Measurements from ENCODE around the gene MARVELD3. TPM values are rescaled to one million over a fixed set of nuclear protein-coding genes. Genes with fewer than 3 reads are reported as not detected.
A peak's percentile ranks its signal among the peaks of the same experiment; 100 is the strongest.

Gene MARVELD3
- total RNA-seq, 1 experiment from 2014 or later, result not detected

DNA sequence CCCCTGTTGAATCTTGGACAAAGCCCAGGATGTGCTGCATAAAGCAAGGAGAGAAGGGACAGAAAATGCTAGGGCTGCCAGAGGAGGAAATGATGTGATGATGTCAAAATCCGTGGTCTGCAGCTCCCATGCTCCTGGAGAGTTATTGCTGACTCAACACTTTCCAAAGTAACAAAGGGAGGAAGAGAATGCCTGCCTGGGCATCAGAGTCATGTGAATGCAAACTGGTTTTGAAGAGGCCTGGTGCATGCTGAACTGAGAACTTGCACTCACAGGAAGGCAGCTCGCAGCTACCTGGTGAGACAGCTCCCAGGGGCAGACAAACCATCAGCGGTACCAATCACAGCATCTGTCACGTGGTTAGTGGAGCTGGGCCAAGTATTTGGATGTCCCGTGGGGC lies 2.8 kb downstream of the MARVELD3 start:
- Histone ChIP-seq H3K4me3 (ENCODE audit: low read length) (no peak overlapping the region), H3K27me3 (ENCODE audit: low read length) (no peaks in the 10 kb centered on the region), H3K27ac (ENCODE audit: low read length) (no peak overlapping the region), H2AFZ (ENCODE audit: low read length) (no peak overlapping the region), H3K36me3 (ENCODE audit: insufficient read depth, low read length) (no peaks in the 10 kb centered on the region), H4K20me1 (ENCODE audit: insufficient read depth, low read depth, low read length) (no peaks in the 10 kb centered on the region), H3K9me3 (ENCODE audit: low read length) (no peaks in the 10 kb centered on the region), H3K9ac (ENCODE audit: low read length) (no peak overlapping the region), H3K79me2 (ENCODE audit: low read length) (no peaks in the 10 kb centered on the region), H3K4me1 (ENCODE audit: low read length) (peaks cover 3% of the 10 kb centered on the region), H3K4me2 (ENCODE audit: low read depth, low read length, poor library complexity, severe bottlenecking) (no peak overlapping the region), H3K9me2 (replicated peaks; ENCODE audit: insufficient read depth, low read length) (no peaks in the 10 kb centered on the region)
- no peak for DNase-seq

DNA sequence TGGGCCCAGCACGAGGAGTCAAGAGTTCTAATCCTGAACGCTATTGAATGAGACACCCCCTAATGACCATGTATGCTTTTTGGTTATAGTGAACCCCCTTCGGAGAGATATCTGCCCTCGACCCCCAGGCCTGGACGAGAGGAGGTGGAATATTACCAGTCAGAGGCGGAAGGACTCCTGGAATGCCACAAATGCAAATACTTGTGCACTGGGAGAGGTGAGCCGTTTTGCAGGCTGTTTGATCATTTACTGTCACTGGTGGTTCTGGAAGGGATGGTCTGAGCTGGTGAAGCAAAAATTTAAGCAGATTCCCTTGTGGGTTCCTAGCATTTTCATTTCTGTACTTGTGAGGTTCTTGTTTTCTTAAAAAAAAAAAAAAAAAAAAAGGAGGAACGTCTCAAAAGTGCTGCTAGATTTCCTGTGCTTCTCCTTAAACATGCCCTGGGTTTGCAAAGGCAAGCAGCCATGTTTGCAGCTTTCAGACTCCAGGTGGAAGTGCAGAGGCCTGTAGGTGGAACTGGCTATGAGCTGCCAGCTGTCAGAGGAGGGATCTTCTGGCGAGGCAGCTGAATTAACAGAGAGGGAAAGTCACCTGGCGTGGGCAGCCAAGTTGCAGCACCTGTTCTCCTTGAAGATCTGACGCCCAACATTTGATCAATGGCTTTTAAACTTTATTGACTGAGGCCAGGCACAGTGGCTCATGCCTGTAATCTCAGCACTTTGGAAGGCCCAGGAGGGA lies 3.5 kb downstream of the MARVELD3 start:
- H2AFZ ChIP-seq (ENCODE audit: low read length), result no peak overlapping the region
- no peak overlapping the region for H3K4me3 ChIP-seq (ENCODE audit: low read length)
- H3K79me2 ChIP-seq (ENCODE audit: low read length), result no peaks in the 10 kb centered on the region
- DNase-seq, result no peak
- no peak overlapping the region for H3K4me2 ChIP-seq (ENCODE audit: low read depth, low read length, poor library complexity, severe bottlenecking)
- no peaks in the 10 kb centered on the region for H4K20me1 ChIP-seq (ENCODE audit: insufficient read depth, low read depth, low read length)
- H3K9me3 ChIP-seq (ENCODE audit: low read length), result no peaks in the 10 kb centered on the region
- H3K9me2 ChIP-seq (replicated peaks; ENCODE audit: insufficient read depth, low read length), result no peaks in the 10 kb centered on the region
- no peaks in the 10 kb centered on the region for H3K4me1 ChIP-seq (ENCODE audit: low read length)
- no peak overlapping the region for H3K27ac ChIP-seq (ENCODE audit: low read length)
- H3K9ac ChIP-seq (ENCODE audit: low read length), result no peak overlapping the region
- no peaks in the 10 kb centered on the region for H3K27me3 ChIP-seq (ENCODE audit: low read length)
- H3K36me3 ChIP-seq (ENCODE audit: insufficient read depth, low read length), result no peaks in the 10 kb centered on the region

DNA sequence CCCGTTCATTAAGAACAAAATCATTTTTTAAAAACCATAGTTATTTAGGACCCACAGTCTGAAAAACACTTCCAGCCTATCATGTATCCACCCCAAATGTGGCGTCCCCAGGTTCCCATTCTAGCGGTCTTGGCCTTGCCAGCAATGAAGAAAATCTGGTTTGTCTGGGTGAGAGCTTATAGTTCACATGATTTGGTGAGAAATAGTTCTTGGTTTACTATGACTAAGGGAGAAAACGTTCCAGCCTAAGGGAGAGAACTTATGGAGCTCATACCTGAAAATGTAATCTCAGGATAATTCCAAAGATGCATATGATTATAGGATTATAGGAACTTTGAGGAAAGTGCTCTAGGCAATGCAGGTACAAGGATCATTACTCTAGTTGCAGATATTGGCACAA lies 4.8 kb downstream of the MARVELD3 start:
- Histone ChIP-seq H4K20me1 (ENCODE audit: insufficient read depth, low read depth, low read length) (no peaks in the 10 kb centered on the region), H3K27me3 (ENCODE audit: low read length) (no peaks in the 10 kb centered on the region), H3K79me2 (ENCODE audit: low read length) (no peaks in the 10 kb centered on the region), H3K27ac (ENCODE audit: low read length) (no peak overlapping the region), H3K4me3 (ENCODE audit: low read length) (no peak overlapping the region), H3K36me3 (ENCODE audit: insufficient read depth, low read length) (no peaks in the 10 kb centered on the region), H3K9ac (ENCODE audit: low read length) (no peak overlapping the region), H3K4me1 (ENCODE audit: low read length) (no peaks in the 10 kb centered on the region), H2AFZ (ENCODE audit: low read length) (no peak overlapping the region), H3K4me2 (ENCODE audit: low read depth, low read length, poor library complexity, severe bottlenecking) (no peak overlapping the region), H3K9me3 (ENCODE audit: low read length) (no peaks in the 10 kb centered on the region), H3K9me2 (replicated peaks; ENCODE audit: insufficient read depth, low read length) (no peaks in the 10 kb centered on the region)
- DNase-seq, result no peak

DNA sequence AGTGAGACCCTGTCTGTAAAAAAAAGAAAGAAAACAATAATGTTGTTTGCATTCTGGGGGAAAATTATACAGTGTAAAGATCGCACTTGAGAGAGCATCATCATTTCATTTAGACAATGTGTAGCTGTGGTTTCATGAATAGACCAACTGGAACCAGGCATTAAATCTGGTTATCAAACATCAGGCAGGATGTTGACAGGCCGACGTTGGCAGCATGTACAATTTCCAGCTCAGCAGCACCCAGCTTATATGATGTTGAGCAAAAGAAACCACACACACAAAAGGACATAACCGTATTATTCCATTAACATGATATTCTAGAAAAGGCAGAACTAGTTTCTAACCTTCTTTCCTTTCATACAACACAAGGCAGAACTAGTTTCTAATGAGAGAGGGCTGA lies 5.8 kb downstream of the MARVELD3 start:
- no peaks in the 10 kb centered on the region for H3K36me3 ChIP-seq (ENCODE audit: insufficient read depth, low read length)
- H2AFZ ChIP-seq (ENCODE audit: low read length), result no peak overlapping the region
- no peaks in the 10 kb centered on the region for H3K9me2 ChIP-seq (replicated peaks; ENCODE audit: insufficient read depth, low read length)
- H4K20me1 ChIP-seq (ENCODE audit: insufficient read depth, low read depth, low read length), result no peaks in the 10 kb centered on the region
- no peaks in the 10 kb centered on the region for H3K9me3 ChIP-seq (ENCODE audit: low read length)
- no peaks in the 10 kb centered on the region for H3K27me3 ChIP-seq (ENCODE audit: low read length)
- no peak overlapping the region for H3K9ac ChIP-seq (ENCODE audit: low read length)
- no peaks in the 10 kb centered on the region for H3K4me1 ChIP-seq (ENCODE audit: low read length)
- H3K4me3 ChIP-seq (ENCODE audit: low read length), result no peak overlapping the region
- H3K27ac ChIP-seq (ENCODE audit: low read length), result no peak overlapping the region
- no peak for DNase-seq
- no peaks in the 10 kb centered on the region for H3K79me2 ChIP-seq (ENCODE audit: low read length)
- H3K4me2 ChIP-seq (ENCODE audit: low read depth, low read length, poor library complexity, severe bottlenecking), result no peak overlapping the region

GRCh38 chr16:71635632-71636031 lies 9.6 kb downstream of the MARVELD3 start:
- DNase-seq, result no peak
- no peaks in the 10 kb centered on the region for H3K9me3 ChIP-seq (ENCODE audit: low read length)
- no peak overlapping the region for H3K27ac ChIP-seq (ENCODE audit: low read length)
- H3K36me3 ChIP-seq (ENCODE audit: insufficient read depth, low read length), result no peaks in the 10 kb centered on the region
- H3K4me3 ChIP-seq (ENCODE audit: low read length), result no peak overlapping the region
- no peaks in the 10 kb centered on the region for H3K79me2 ChIP-seq (ENCODE audit: low read length)
- H3K27me3 ChIP-seq (ENCODE audit: low read length), result no peaks in the 10 kb centered on the region
- no peak overlapping the region for H2AFZ ChIP-seq (ENCODE audit: low read length)
- H3K4me2 ChIP-seq (ENCODE audit: low read depth, low read length, poor library complexity, severe bottlenecking), result no peak overlapping the region
- no peaks in the 10 kb centered on the region for H3K4me1 ChIP-seq (ENCODE audit: low read length)
- H3K9ac ChIP-seq (ENCODE audit: low read length), result no peak overlapping the region
- H4K20me1 ChIP-seq (ENCODE audit: insufficient read depth, low read depth, low read length), result no peaks in the 10 kb centered on the region
- H3K9me2 ChIP-seq (replicated peaks; ENCODE audit: insufficient read depth, low read length), result no peaks in the 10 kb centered on the region

DNA sequence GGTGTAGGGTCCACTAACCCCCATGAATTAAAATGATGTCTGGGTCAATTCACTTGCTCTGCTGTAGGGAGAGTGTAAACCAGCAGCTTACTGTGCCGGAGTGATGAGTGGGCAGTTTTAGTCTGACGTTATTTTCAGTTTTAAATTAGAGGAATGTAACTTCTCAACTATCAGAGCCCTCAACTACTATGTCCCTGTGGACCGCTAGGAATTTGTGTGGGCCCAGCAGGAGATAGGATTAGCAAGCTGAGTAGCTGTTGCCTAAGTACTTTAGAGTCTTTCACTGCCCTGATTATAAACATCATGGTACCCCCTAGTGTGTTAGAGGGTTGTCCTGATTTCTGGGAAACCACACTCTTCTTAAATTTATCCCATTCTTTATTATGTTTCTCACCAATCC lies 11.4 kb downstream of the MARVELD3 start:
- no peak for DNase-seq
- Histone ChIP-seq H3K79me2 (ENCODE audit: low read length) (no peaks in the 10 kb centered on the region), H3K4me3 (ENCODE audit: low read length) (no peak overlapping the region), H2AFZ (ENCODE audit: low read length) (no peak overlapping the region), H3K9me3 (ENCODE audit: low read length) (no peaks in the 10 kb centered on the region), H3K9ac (ENCODE audit: low read length) (no peak overlapping the region), H3K36me3 (ENCODE audit: insufficient read depth, low read length) (no peaks in the 10 kb centered on the region), H3K27me3 (ENCODE audit: low read length) (no peaks in the 10 kb centered on the region), H3K4me2 (ENCODE audit: low read depth, low read length, poor library complexity, severe bottlenecking) (no peak overlapping the region), H3K4me1 (ENCODE audit: low read length) (no peaks in the 10 kb centered on the region), H4K20me1 (ENCODE audit: insufficient read depth, low read depth, low read length) (no peaks in the 10 kb centered on the region), H3K9me2 (replicated peaks; ENCODE audit: insufficient read depth, low read length) (no peaks in the 10 kb centered on the region), H3K27ac (ENCODE audit: low read length) (no peak overlapping the region)

GRCh38 chr16:71645450-71645849 lies 19.5 kb downstream of the MARVELD3 start:
- peak; percentile 67 for DNase-seq
- 0 out of 2 replicates have a peak overlapping the region, but pooled peaks have one; percentile 1 for H2AFZ ChIP-seq (ENCODE audit: low read length)
- no peak overlapping the region for H3K27ac ChIP-seq (ENCODE audit: low read length)
- H3K36me3 ChIP-seq (ENCODE audit: insufficient read depth, low read length), result 0 out of 2 replicates have a peak, but pooled peaks cover 5% of the 10 kb centered on the region
- no peak overlapping the region for H3K9ac ChIP-seq (ENCODE audit: low read length)
- no peaks in the 10 kb centered on the region for H3K4me1 ChIP-seq (ENCODE audit: low read length)
- H3K9me2 ChIP-seq (replicated peaks; ENCODE audit: insufficient read depth, low read length), result no peaks in the 10 kb centered on the region
- H4K20me1 ChIP-seq (ENCODE audit: insufficient read depth, low read depth, low read length), result no peaks in the 10 kb centered on the region
- H3K4me2 ChIP-seq (ENCODE audit: low read depth, low read length, poor library complexity, severe bottlenecking), result no peak overlapping the region
- no peak overlapping the region for H3K4me3 ChIP-seq (ENCODE audit: low read length)
- no peaks in the 10 kb centered on the region for H3K9me3 ChIP-seq (ENCODE audit: low read length)
- no peaks in the 10 kb centered on the region for H3K27me3 ChIP-seq (ENCODE audit: low read length)
- no peaks in the 10 kb centered on the region for H3K79me2 ChIP-seq (ENCODE audit: low read length)

GRCh38 chr16:71647391-71647790 lies 21.4 kb downstream of the MARVELD3 start:
- Histone ChIP-seq H3K4me3 (ENCODE audit: low read length) (no peak overlapping the region), H3K27ac (ENCODE audit: low read length) (no peak overlapping the region), H4K20me1 (ENCODE audit: insufficient read depth, low read depth, low read length) (no peaks in the 10 kb centered on the region), H3K27me3 (ENCODE audit: low read length) (no peaks in the 10 kb centered on the region), H3K36me3 (ENCODE audit: insufficient read depth, low read length) (peaks cover 10% of the 10 kb centered on the region; the same call in 1 of the 2 replicates), H3K9me3 (ENCODE audit: low read length) (no peaks in the 10 kb centered on the region), H3K9ac (ENCODE audit: low read length) (no peak overlapping the region), H3K4me1 (ENCODE audit: low read length) (no peaks in the 10 kb centered on the region), H3K79me2 (ENCODE audit: low read length) (no peaks in the 10 kb centered on the region), H3K9me2 (replicated peaks; ENCODE audit: insufficient read depth, low read length) (no peaks in the 10 kb centered on the region), H2AFZ (ENCODE audit: low read length) (no peak overlapping the region), H3K4me2 (ENCODE audit: low read depth, low read length, poor library complexity, severe bottlenecking) (no peak overlapping the region)
- no peak for DNase-seq
